ENCODE results near the gene HMX1. TPM values are rescaled to one million over a fixed set of nuclear protein-coding genes. Genes with fewer than 3 reads are reported as not detected.

HMX1 gene
- not detected in 2 replicates for total RNA-seq

DNA sequence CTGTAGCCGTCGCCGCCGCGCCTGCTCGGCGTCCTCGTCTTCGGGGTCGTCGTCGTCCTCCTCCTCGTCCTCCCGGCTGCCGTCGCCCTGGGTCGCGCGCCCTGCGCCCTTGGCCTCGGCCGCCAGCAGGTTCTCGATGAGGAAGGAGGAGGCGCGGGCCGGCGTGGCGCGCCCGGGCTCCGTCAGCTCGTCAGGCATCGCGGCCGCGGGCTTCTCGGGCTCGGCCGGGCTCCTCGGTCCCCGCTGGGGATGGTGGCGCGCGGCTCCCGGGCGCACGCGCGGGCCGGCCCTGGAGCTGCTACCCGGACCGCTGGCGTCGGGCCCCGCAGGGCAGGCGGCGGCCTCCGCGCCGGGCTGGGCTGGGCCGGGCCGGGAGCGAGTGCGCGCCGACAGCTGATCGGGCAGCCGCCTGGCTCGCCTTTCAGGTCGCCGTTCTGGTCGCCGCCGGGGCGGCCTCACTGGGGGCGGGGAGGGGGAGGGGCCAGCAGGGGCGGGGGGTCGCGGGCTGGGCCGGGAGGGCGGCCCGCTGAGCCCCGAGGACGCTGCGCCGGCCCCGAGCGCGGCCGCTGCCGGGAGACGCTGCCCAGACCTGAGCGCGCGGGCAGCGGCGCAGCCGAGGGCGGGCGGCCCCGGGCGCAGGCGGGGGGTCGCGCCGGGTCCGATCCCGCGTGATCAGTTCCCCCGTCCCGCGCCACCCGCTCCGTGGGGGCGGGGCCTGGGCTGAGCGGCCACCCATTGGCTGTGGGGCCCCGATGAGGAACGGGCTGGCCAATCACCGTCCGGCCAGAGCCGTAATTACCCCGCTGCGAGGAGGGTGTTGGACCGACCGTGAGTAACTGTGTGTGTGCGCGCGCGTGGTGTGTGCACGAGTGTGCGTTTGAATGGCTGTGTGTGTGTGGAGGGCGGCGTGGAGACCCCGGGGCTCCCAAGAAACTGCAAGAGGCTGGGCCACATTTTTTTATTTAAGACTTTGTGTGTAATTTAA is at the start of gene HMX1:
HMX1 (minus strand) TSS at position 423 of the 985 bp plus-strand sequence; CDS start at position 198, 225 bp downstream.
- intact Hi-C loops (cut with micrococcal nuclease): no loop called here

- intact Hi-C loops (cut with micrococcal nuclease): no loop called here
Measured at GRCh38 chr4:8920969-8921368, 49.3 kb upstream of the HMX1 start.

- intact Hi-C loops (cut with micrococcal nuclease): no loop called here
Measured at GRCh38 chr4:8920289-8920965, 48.8 kb upstream of the HMX1 start.

GRCh38 chr4:8919651-8920288 is 48.1 kb upstream of the HMX1 start:
- intact Hi-C loops (cut with micrococcal nuclease): loop anchor here (10.0 kb wide), 1 partner anchor 455 kb away; no protein-coding TSS in a partner anchor

DNA sequence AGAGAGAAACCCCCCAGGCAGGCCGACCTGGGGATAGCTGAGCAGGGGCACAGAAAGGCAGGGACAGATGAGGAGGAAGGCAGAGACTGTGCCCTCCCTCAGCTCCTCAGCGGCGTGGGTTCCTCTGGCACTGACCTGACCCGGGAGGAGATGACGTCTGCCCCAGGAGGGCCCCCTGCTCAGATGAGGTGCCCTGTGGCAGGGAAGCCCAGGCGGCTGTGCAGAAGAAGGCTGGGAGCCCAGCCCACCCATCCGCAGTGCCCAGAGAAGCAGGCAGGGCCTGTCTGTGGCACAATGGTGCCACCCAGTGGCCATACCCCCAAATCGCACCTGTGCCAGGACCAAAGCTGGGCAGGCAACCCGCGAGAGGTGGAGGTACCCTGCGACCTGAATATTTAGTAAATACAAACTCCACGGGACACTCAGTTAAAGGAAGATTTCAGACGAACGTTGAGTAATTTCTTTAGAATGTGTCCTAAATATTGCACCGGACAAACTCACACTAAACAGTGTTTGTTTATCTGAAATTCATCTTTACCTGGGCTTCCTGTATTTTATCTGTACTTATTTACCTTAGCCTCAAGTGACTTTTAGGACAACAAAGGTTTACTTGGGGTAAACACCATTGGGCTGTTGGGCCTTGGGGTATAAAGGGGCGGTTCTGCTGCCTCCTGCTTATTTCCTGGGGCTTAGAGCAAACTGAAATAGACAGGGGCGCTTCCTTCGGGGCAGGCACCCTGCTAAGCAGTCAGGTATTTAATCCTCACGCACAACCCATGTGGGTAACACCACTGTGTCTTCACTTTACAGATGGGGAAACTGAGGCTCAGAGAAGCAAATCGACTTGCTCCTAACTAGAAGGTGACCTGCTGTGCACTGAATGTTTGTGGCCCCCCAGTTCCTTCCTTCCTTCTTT is 46.5 kb upstream of the HMX1 start:
- intact Hi-C loops (cut with micrococcal nuclease): loop anchor here (1.0 to 10.0 kb wide), 2 partner anchors 311 to 453 kb away; no protein-coding TSS in a partner anchor

- intact Hi-C loops (cut with micrococcal nuclease): loop anchor here (10.0 kb wide), 1 partner anchor 453 kb away; no protein-coding TSS in a partner anchor
Measured at GRCh38 chr4:8917321-8917811, 45.7 kb upstream of the HMX1 start.

DNA sequence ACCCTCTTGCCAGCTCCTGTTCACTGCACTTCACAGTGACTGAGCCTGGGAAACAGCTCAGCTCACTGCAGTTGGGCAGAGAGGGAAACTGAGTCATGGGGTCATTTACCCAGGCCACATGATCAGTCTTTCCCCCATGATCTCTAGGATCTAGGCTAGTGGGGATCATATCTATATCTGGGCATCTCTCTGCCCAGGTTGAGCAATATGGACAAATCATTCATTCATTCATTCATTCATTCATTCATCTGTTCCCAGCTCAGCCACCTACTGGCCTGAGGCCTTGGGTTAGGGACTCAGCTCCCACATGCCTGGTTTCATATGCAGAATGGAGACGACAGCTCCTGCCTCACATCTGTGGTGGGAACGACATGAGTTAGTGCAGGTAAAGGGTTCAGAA is 45.3 kb upstream of the HMX1 start:
- intact Hi-C loops (cut with micrococcal nuclease): loop anchor here (10.0 kb wide), 1 partner anchor 452 kb away; no protein-coding TSS in a partner anchor

DNA sequence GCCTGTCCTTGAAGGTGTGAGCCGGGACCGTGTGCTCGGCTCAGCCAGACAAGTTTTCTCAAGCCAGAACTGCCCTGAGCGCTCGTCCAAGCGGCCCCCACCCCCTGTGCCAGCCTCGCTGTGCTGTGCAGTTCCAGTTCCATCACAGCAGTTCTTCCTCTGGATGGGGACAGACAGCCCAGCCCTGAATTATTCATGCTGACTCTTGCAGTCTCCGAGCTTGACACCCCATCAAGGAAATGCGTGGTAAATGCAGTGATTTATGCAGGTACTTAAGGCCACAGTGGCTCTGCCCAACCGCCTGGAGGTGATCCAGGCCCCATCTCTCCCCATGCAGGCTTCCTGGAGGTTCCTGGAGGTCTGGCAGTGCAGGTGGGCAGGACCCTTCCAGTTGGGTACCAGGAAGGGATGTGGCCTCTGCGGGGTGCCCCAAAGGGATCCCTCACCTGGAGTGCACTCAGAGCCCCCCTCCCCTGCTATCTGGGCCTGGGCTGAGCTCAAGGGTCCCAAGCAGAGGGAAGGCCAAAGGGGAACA is 44.8 kb upstream of the HMX1 start:
- intact Hi-C loops (cut with micrococcal nuclease): loop anchor here (10.0 kb wide), 1 partner anchor 452 kb away; no protein-coding TSS in a partner anchor

DNA sequence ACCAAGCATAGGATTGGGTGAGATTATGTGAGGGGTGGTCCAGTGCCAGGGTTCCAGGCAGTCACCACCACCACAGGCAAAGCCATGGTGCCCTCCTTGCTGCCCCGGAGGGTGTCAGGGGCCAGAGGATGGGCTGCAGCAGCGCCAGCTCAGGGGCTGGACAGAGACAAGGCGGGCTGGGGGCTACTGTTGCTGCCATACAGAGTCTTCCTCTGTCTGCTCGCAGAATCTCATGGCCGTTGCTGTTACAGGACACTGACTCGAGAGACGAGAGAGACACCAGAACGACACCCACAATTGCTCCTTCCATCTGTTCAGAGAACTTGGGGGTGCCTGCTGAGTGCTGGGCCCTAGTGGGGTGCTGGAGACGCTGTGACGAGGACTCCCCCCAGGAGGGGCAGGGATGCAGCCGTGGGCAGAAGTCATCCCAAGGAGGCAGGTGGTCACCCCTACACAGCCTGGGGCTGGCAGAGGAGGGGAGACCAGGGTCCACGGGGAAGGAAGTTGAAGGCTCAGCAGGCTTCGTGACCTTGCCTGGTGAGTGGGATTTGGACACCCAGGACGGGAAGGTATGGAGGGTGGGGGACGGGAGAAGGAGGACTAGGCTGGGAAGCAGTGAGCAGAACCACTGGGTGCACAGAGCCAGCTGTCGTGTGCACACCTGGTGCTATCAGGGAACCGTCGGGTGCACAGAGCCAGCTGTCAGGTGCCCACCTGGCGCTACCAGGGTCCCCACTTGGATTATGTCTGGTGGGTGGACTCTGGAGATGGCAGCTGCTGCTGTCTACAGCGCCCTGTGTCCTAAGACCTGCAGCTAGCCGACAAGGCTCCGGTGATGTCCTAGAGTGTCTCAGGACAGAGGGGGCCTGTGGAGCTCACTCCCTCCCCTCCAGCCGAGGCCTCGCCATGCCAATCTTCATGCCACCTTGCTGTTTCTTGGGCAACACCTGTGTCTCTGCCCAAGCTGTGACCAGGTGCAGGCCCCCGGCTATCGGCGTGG is 43.9 kb upstream of the HMX1 start:
- intact Hi-C loops (cut with micrococcal nuclease): loop anchor here (10.0 kb wide), 1 partner anchor 451 kb away; no protein-coding TSS in a partner anchor

GRCh38 chr4:8914461-8915171 is 43.0 kb upstream of the HMX1 start:
- intact Hi-C loops (cut with micrococcal nuclease): loop anchor here (10.0 kb wide), 1 partner anchor 450 kb away; no protein-coding TSS in a partner anchor

- intact Hi-C loops (cut with micrococcal nuclease): loop anchor here (10.0 kb wide), 1 partner anchor 449 kb away; no protein-coding TSS in a partner anchor
Measured at GRCh38 chr4:8913858-8914460, 42.3 kb upstream of the HMX1 start.

DNA sequence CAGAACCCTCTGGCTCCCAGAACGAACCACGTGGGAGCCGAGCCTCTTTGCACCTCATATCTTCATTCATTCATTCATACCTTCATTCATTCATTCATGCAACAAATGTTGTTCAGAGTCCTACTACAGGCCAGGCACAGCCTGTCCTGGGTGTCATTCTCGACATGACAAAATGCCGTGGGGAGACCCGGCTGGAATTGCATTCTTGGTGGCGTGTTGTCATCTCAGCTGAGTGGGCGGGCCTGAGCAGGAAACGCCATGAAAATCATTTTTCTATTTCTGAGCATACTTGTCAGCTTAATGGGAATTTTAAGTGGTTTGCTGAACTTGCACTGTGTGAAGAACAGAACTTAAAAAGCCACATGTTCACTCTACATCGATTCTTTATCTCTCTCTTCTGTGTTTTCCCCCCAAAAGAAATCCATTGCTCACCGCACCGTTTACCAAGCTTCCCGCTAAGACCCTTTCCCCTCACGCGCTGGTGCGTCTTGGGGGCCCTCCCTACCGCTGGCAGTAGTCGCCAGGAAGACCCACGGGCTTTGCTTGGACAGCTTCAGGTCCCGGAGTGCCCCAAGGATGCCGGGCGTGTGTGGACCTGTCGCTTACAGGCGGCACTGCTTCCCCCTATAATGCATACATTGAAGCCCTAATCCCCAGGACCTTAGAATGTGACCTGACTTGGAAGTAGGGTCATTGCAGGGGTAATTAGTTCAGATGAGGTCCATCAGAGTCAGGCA is 41.6 kb upstream of the HMX1 start:
- intact Hi-C loops (cut with micrococcal nuclease): loop anchor here (10.0 kb wide), 1 partner anchor 448 kb away; no protein-coding TSS in a partner anchor

DNA sequence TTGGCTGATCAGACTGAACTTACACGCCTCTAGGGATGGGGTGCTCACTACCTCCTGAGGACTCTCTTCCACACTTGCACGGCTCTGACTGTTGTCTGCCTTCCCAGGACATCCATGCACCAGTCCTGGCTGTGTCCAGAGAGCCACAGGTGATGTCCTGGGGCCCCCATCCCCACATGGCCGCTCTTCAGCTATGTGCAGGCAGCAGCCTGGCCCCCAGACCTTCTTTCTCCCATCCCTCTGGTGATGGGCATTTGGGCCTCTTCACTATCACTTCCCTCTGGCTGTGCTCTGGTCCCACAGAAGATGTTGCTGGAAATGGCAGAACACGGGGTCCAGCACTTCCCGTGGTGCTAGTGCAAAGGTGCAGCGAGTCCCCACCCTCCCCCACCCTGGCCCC is 40.9 kb upstream of the HMX1 start:
- intact Hi-C loops (cut with micrococcal nuclease): loop anchor here (10.0 kb wide), 1 partner anchor 448 kb away; no protein-coding TSS in a partner anchor

GRCh38 chr4:8912089-8912455 is 40.4 kb upstream of the HMX1 start:
- intact Hi-C loops (cut with micrococcal nuclease): loop anchor here (10.0 kb wide), 1 partner anchor 447 kb away; no protein-coding TSS in a partner anchor

- intact Hi-C loops (cut with micrococcal nuclease): loop anchor here (10.0 kb wide), 1 partner anchor 447 kb away; no protein-coding TSS in a partner anchor
Measured at GRCh38 chr4:8911316-8912088, 39.9 kb upstream of the HMX1 start.
